Measurements from ENCODE around the gene CENATAC. TPM values are rescaled to one million over a fixed set of nuclear protein-coding genes. Genes with fewer than 3 reads are reported as not detected.
A peak's percentile ranks its signal among the peaks of the same experiment; 100 is the strongest.
"Not testable (repeated sequence)": the region's sequence is repeated elsewhere in the genome, so short reads cannot be mapped to it uniquely, and the experiment has no call there.

The CENATAC gene
- total RNA-seq (2021): 61.7 and 73.9 TPM in 2 replicates
- Bru-seq, nascent RNA: percentile 87 among the genes with signal in this experiment
- percentile 98 among the genes with signal in this experiment for BruChase-seq, experiment 1, labeled RNA remaining after a 2-hour chase
- percentile 96 among the genes with signal in this experiment for BruChase-seq, experiment 2, labeled RNA remaining after a 6-hour chase
- long read RNA-seq, transcript CCDC84-201 (11 exons, 1,202 nt): major isoform, 10 of 22 reads
- long read RNA-seq, partial matches to known transcripts: 4 of 22 reads
- long read RNA-seq, other reads (novel, unspliced or antisense): 8 of 22 reads

GRCh38 chr11:118997627-118998387 is at the start of gene CENATAC:
Gene CENATAC (plus strand): TSS chr11:118998138. CDS start chr11:118998198, 60 bp downstream.
- no TSS peak for BruUV-seq (replicated peaks)

GRCh38 chr11:118953265-118953664 is 44.7 kb upstream of the CENATAC start:
- intact Hi-C loops (cut with micrococcal nuclease; ENCODE audit: unreplicated experiment): loop anchor here (10.0 kb wide), 1 partner anchor 358 kb away; no protein-coding TSS in a partner anchor
- TF ChIP-seq EZH2 (IDR thresholded peaks at IDR 0.05; ENCODE audit: low read depth) (no peak), CTCF (conservative IDR thresholded peaks at IDR 0.05) (no peak)
- POLR2A ChIA-PET (ENCODE audit: unreplicated experiment): interaction anchor here (0.6 kb wide), 1 partner anchor 149 kb away, joined by 4 read pairs; the partner anchor contains the start of gene DPAGT1
- no peak for DNase-seq
- H3K4me2 ChIP-seq: no peak overlapping the region
- H3K79me2 ChIP-seq (ENCODE audit: low read depth): no peaks in the 10 kb centered on the region
- BruUV-seq (replicated peaks): no TSS peak
- CTCF ChIA-PET: interaction anchor here (0.6 kb wide), 1 partner anchor 311 kb away, joined by 4 read pairs; no protein-coding TSS in a partner anchor
- no peak overlapping the region for H3K27ac ChIP-seq
- peaks cover 26% of the 10 kb centered on the region for H3K4me1 ChIP-seq (replicated peaks; ENCODE audit: insufficient read depth)
- no peaks in the 10 kb centered on the region for H3K36me3 ChIP-seq (ENCODE audit: low read depth)
- H3K9me3 ChIP-seq (ENCODE audit: insufficient read depth, low read depth): no peaks in the 10 kb centered on the region
- H2AFZ ChIP-seq: no peak overlapping the region
- H4K20me1 ChIP-seq (ENCODE audit: insufficient read depth): no peaks in the 10 kb centered on the region
- H3F3A ChIP-seq (ENCODE audit: insufficient read depth, low read depth): peaks cover 16% of the 10 kb centered on the region; the same call in 1 of the 2 replicates
- no peaks in the 10 kb centered on the region for H3K9me2 ChIP-seq (ENCODE audit: insufficient read depth)
- H3K27me3 ChIP-seq (ENCODE audit: insufficient read depth, low read depth): no peaks in the 10 kb centered on the region
- H3K4me3 ChIP-seq: no peak overlapping the region

More at GRCh38 chr11:118997627-118998387, at the start of gene CENATAC:
- H3K79me2 ChIP-seq (ENCODE audit: low read depth): peaks cover 48% of the 10 kb centered on the region
- peak within 1 kb of the TSS; percentile 96 for H3K4me2 ChIP-seq
- H3F3A ChIP-seq (ENCODE audit: insufficient read depth, low read depth): peaks cover 29% of the 10 kb centered on the region
- no peaks in the 10 kb centered on the region for H3K27me3 ChIP-seq (ENCODE audit: insufficient read depth, low read depth)
- peaks cover 25% of the 10 kb centered on the region for H3K36me3 ChIP-seq (ENCODE audit: low read depth)
- peak within 1 kb of the TSS; percentile 86 for H3K4me3 ChIP-seq
- intact Hi-C loops (cut with micrococcal nuclease; ENCODE audit: unreplicated experiment): no loop called here
- no peaks in the 10 kb centered on the region for H3K9me3 ChIP-seq (ENCODE audit: insufficient read depth, low read depth)
- no peaks in the 10 kb centered on the region for H3K9me2 ChIP-seq (ENCODE audit: insufficient read depth)
- peak within 1 kb of the TSS; percentile 89 for H2AFZ ChIP-seq
- ChIA-PET POLR2A (ENCODE audit: unreplicated experiment) (interaction anchor here (0.6 kb wide), 1 partner anchor 308 kb away, joined by 3 read pairs; no protein-coding TSS in a partner anchor), CTCF (no interaction called here)
- TF ChIP-seq CTCF (conservative IDR thresholded peaks at IDR 0.05) (no peak), EZH2 (IDR thresholded peaks at IDR 0.05; ENCODE audit: low read depth) (no peak)
- peaks cover 33% of the 10 kb centered on the region for H3K4me1 ChIP-seq (replicated peaks; ENCODE audit: insufficient read depth)
- H3K27ac ChIP-seq: peak within 1 kb of the TSS; percentile 74
- peak; percentile 82 to 89 for DNase-seq
- H4K20me1 ChIP-seq (ENCODE audit: insufficient read depth): no peaks in the 10 kb centered on the region

GRCh38 chr11:118953976-118954375 is 44.0 kb upstream of the CENATAC start:
- peaks cover 11% of the 10 kb centered on the region; the same call in 1 of the 2 replicates for H3F3A ChIP-seq (ENCODE audit: insufficient read depth, low read depth)
- H3K27ac ChIP-seq; H3K9me2 ChIP-seq (ENCODE audit: insufficient read depth); H3K4me3 ChIP-seq; CTCF ChIA-PET; H3K36me3 ChIP-seq (ENCODE audit: low read depth); H3K27me3 ChIP-seq (ENCODE audit: insufficient read depth, low read depth); DNase-seq; H4K20me1 ChIP-seq (ENCODE audit: insufficient read depth); BruUV-seq (replicated peaks); H2AFZ ChIP-seq; H3K9me3 ChIP-seq (ENCODE audit: insufficient read depth, low read depth); H3K79me2 ChIP-seq (ENCODE audit: low read depth); H3K4me2 ChIP-seq: not testable (repeated sequence)
- peaks cover 26% of the 10 kb centered on the region for H3K4me1 ChIP-seq (replicated peaks; ENCODE audit: insufficient read depth)
- POLR2A ChIA-PET (ENCODE audit: unreplicated experiment): interaction anchor here (0.7 kb wide), 1 partner anchor 30 kb away, joined by 6 read pairs; no protein-coding TSS in a partner anchor
- intact Hi-C loops (cut with micrococcal nuclease; ENCODE audit: unreplicated experiment): loop anchor here (10.0 kb wide), 1 partner anchor 359 kb away; no protein-coding TSS in a partner anchor

All from PC-9 (cell line).